ENCODE results near the gene DTX2.
"Not testable (repeated sequence)": the region's sequence is repeated elsewhere in the genome, so short reads cannot be mapped to it uniquely, and the experiment has no call there.

Gene DTX2

DNA sequence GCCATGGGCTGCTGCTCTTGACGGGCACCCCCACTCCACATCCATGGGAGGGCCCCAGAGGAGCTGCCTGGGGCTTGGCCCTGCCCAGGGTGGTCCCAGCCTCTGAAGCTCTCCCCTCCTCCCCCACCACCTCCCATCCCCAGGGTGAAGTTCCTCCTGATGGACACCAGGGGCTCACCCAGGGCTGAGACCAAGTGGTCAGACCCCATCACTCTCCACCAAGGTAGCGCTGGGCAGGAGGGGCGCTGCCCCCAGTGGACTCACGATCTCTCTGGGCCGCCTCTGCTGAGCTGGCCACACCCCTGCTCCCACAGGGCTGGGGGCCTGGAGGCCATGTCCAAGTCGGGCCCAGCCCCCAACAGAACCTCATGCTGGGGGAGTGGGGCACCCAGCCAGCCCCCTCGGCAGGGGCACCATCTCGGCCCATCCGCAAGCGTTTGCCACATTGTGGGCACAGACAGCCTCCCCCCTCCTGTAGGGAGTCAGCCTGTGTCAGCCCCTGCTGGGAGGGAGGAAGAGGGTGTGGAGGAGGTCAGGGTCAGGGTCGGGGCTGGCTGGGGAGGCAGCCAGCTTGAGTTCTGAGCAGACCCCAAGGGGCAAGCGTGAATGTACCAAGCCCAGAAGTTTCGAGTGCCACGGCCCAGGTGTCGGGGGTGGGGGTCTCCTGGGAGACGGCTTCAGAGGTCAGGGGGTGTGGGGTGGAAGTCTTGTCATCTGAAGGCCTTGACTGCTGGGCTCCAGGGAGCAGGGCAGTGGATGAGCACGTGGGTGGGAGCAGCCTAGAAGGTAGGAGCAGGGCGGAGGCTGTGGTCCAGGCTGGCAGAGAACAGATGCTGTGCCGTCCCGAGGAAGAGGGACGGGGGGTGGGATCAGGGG lies 51.7 kb downstream of the DTX2 start:
- TF ChIP-seq, protein P1, sequence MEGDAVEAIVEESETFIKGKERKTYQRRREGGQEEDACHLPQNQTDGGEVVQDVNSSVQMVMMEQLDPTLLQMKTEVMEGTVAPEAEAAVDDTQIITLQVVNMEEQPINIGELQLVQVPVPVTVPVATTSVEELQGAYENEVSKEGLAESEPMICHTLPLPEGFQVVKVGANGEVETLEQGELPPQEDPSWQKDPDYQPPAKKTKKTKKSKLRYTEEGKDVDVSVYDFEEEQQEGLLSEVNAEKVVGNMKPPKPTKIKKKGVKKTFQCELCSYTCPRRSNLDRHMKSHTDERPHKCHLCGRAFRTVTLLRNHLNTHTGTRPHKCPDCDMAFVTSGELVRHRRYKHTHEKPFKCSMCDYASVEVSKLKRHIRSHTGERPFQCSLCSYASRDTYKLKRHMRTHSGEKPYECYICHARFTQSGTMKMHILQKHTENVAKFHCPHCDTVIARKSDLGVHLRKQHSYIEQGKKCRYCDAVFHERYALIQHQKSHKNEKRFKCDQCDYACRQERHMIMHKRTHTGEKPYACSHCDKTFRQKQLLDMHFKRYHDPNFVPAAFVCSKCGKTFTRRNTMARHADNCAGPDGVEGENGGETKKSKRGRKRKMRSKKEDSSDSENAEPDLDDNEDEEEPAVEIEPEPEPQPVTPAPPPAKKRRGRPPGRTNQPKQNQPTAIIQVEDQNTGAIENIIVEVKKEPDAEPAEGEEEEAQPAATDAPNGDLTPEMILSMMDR (IDR thresholded peaks at IDR 0.05; ENCODE audit: low read depth, low read length, missing control alignments), result peak; percentile 39
- H3K4me3 ChIP-seq (ENCODE audit: low read depth, low read length), result no peak overlapping the region
- no peak for DNase-seq (ENCODE audit: low read depth)

GRCh38 chr7:76513817-76514799 lies 52.6 kb downstream of the DTX2 start:
- H3K4me3 ChIP-seq (ENCODE audit: low read depth, low read length), result no peak overlapping the region
- no peak for DNase-seq (ENCODE audit: low read depth)
- TF ChIP-seq, protein P1 (IDR thresholded peaks at IDR 0.05; ENCODE audit: low read depth, low read length, missing control alignments), result no peak

DNA sequence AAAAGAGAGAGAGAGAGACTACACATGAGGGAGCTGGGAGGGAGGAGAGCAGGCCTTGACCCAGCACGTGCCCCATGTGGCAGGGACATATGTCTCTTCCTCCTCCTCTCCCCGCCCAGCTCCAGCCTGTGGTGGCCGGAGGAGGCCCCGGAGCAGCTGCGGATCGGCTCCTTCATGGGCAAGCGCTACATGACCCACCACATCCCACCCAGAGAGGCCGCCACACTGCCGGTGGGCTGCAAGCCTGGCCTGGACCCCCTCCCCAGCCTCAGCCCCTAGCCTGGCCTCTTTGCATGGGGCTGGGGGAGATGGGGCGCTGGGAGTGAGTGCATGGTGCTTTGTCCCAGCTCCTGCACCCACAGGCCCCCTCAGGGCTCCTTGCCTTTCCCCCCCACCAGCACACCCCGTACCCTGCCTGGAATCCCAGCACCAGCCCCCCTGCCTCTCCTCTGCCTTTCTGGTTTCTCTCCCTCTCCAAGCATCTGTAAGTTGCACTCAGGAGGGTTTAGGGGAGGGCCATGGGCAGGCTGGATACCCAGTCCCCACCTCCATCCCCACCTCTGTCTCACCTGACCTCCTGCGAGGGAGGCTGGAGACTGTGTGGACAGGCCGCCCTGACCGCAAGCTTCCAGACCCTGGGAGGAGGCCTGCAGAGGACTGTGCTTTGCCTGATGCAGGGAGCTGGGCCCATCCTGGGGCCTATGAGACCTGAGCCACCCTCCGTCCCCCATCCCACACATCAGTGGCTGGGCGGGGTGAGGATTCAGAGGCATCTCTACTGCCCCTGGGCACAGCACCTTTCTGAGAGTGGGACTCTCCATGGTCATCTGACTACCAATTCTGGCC lies 53.6 kb downstream of the DTX2 start:
- TF ChIP-seq, protein P1 (IDR thresholded peaks at IDR 0.05; ENCODE audit: low read depth, low read length, missing control alignments), result no peak
- no peak for DNase-seq (ENCODE audit: low read depth)
- no peak overlapping the region for H3K4me3 ChIP-seq (ENCODE audit: low read depth, low read length)

- no peak for DNase-seq (ENCODE audit: low read depth)
- H3K4me3 ChIP-seq (ENCODE audit: low read depth, low read length), result no peak overlapping the region
- TF ChIP-seq, protein P1 (IDR thresholded peaks at IDR 0.05; ENCODE audit: low read depth, low read length, missing control alignments), result no peak
Observed at GRCh38 chr7:76515999-76516443, 54.5 kb downstream of the DTX2 start.

GRCh38 chr7:76516932-76517331 lies 55.4 kb downstream of the DTX2 start:
- H3K4me3 ChIP-seq (ENCODE audit: low read depth, low read length); DNase-seq (ENCODE audit: low read depth): not testable (repeated sequence)

DNA sequence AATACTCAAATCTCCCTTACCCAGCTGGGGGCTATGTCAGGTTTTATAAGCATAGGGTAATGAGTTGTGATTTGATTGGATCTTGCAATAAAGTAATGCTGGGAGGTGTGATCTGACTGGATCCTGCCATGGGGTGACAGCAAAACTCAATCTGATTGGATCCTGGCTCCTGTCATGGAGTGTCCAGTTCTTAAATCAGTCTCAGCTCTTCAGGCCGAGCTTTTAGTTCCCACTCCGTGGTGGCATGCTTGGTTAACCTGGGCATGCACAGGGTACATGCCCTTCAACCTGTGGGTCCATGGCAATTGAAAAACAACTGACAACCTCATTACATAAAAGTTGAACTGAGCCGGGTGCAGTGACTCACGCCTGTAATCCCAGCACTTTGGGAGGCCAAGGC lies 64.7 kb downstream of the DTX2 start:
- not testable (repeated sequence) for H3K4me3 ChIP-seq (ENCODE audit: low read depth, low read length); DNase-seq (ENCODE audit: low read depth)

DNA sequence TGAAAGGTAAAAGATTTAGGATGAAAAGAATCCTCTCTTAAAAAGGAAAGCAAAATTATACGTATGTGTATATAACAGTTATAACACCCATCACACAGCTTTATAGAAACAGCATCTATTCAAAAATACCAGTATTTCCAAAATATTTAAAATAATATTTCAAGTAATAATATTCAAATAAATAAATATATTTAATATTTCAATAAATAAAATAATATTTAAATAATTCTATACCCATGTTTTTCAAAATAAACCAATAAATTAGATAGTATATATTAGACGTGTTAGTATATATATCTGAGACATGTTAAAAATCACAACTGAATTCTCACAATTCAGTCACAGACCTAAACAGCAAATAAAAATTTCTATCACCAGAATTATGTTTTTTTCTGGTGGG lies 70.1 kb downstream of the DTX2 start:
- not testable (repeated sequence) for H3K4me3 ChIP-seq (ENCODE audit: low read depth, low read length)

GRCh38 chr7:76543197-76543596 lies 81.7 kb downstream of the DTX2 start, which contains the start of gene SPDYE16:
TSS of gene SPDYE16 (minus strand) at chr7:76543297. CDS start at chr7:76541459, 1,838 bp downstream.
- DNase-seq (ENCODE audit: low read depth); H3K4me3 ChIP-seq (ENCODE audit: low read depth, low read length): not testable (repeated sequence)

More for the DNA sequence above, 70.1 kb downstream of the DTX2 start:
- not testable (repeated sequence) for DNase-seq (ENCODE audit: low read depth)

- peak overlapping the region; percentile 87 for H3K4me3 ChIP-seq (ENCODE audit: low read depth, low read length)
Observed at GRCh38 chr7:76549025-76549854, 87.7 kb downstream of the DTX2 start.

GRCh38 chr7:76549855-76550248 lies 88.3 kb downstream of the DTX2 start:
- not testable (repeated sequence) for DNase-seq (ENCODE audit: low read depth)
- H3K4me3 ChIP-seq (ENCODE audit: low read depth, low read length), result peak overlapping the region; percentile 87

More at GRCh38 chr7:76549025-76549854, 87.7 kb downstream of the DTX2 start:
- DNase-seq (ENCODE audit: low read depth), result peak; percentile 94

- H3K4me3 ChIP-seq (ENCODE audit: low read depth, low read length); DNase-seq (ENCODE audit: low read depth): not testable (repeated sequence)
Observed at GRCh38 chr7:76551992-76552391, 90.5 kb downstream of the DTX2 start.
